Stomach (tissue), 4 donors: ENCODE data around the gene UBQLN4.

ENCODE experiments used
- POLR2A ChIP-seq, 4 donors: fragments of 450-650 bp; IDR thresholded peaks; one replicate each; pipeline ENCODE4 v1.6.1; 2016; ENCODE audit warnings: antibody characterized with exemption in 4 of 4, control low read depth in 2 of 4, mild to moderate bottlenecking in 1 of 4, moderate library complexity in 1 of 4
- POLR2AphosphoS5 ChIP-seq, 3 donors: sonication (generic); formaldehyde crosslinking; IDR thresholded peaks; one replicate each; pipeline ENCODE4 v1.6.1; 2016; ENCODE audit warnings: antibody characterized with exemption in 3 of 3
- TF ChIP-seq, protein P1 (sequence below), 7 experiments: fragments of 450-650 bp in 4 of 7; fragments of 200-600 bp in 3 of 7; sonication (generic) in 3 of 7; IDR thresholded peaks; one replicate each; pipeline ENCODE4 v1.5.1; 2016 to 2019; ENCODE audit warnings: antibody characterized with exemption in 7 of 7, control low read depth in 2 of 7, mild to moderate bottlenecking in 1 of 7

DNA sequence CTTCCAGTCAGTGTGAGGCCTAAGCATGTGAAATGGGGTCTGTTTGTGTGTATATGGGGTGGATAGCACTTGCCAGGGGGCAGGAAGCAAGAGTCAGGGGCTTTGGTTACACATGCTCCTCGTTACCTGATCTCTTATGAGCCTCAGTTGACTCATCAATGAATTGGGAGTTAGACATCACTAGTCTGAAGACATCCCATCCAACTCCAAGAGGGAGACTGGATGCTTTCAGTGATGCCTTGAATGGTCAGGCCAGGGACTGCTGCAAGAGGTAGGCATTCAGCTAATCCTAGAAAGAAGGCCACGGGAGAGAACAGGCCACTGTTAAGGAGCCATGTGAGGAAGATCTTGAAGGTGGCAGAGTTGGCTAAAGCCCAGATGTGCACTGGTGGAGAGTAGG lies 13.7 kb upstream of the UBQLN4 start:
- TF ChIP-seq, protein P1, sequence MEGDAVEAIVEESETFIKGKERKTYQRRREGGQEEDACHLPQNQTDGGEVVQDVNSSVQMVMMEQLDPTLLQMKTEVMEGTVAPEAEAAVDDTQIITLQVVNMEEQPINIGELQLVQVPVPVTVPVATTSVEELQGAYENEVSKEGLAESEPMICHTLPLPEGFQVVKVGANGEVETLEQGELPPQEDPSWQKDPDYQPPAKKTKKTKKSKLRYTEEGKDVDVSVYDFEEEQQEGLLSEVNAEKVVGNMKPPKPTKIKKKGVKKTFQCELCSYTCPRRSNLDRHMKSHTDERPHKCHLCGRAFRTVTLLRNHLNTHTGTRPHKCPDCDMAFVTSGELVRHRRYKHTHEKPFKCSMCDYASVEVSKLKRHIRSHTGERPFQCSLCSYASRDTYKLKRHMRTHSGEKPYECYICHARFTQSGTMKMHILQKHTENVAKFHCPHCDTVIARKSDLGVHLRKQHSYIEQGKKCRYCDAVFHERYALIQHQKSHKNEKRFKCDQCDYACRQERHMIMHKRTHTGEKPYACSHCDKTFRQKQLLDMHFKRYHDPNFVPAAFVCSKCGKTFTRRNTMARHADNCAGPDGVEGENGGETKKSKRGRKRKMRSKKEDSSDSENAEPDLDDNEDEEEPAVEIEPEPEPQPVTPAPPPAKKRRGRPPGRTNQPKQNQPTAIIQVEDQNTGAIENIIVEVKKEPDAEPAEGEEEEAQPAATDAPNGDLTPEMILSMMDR (IDR thresholded peaks at IDR 0.05), result no peak
- TF ChIP-seq POLR2AphosphoS5 (IDR thresholded peaks at IDR 0.05) (no peak), POLR2A (IDR thresholded peaks at IDR 0.05) (no peak)
